H1 (cell line): ENCODE measurements around the gene MRPL43. TPM values are rescaled to one million over a fixed set of nuclear protein-coding genes. Genes with fewer than 3 reads are reported as not detected.

Experiments used
- CHD7 ChIP-seq: fragments of 300-600 bp; sonication (generic); IDR thresholded peaks from 2 replicates; pipeline ENCODE4 v1.7.1; 2012; ENCODE audit warnings: low read length, moderate library complexity, mild to moderate bottlenecking, inconsistent platforms; ENCODE audit not compliant: insufficient replicate concordance
- polyA plus RNA-seq, 7 experiments: library from polyadenylated mRNA; depleted of rRNA in 3 of 7; stranded (reverse) in 5 of 7; unstranded in 2 of 7; fragments of >200 nt in 5 of 7; fragments of 200-250 nt in 2 of 7; gene quantifications; 1 replicate in 5 of 7; 2 replicates in 1 of 7; 4 replicates in 1 of 7; pipeline versions ENCODE4 v1.2.1 to v1.2.3, GENCODE V29; 2011 to 2013; ENCODE audit warnings: missing spikeins in 2 of 7, mixed read lengths in 2 of 7
- total RNA-seq: library from RNA; stranded (reverse); fragmentation: NEBNext Ultra II Directional; extraction: Animal tissue kit (Norgen Biotek cat#: 25700); gene quantifications from 2 replicates; pipeline ENCODE4 v1.2.1, GENCODE V29; 2021

Gene MRPL43
- total and polyA plus RNA-seq, 2 of the 8 experiments (the other 6 are each of a cell fraction or from before 2014, with no cell fraction given): 74.1 to 149 TPM

GRCh38 chr10:100984672-100985177 is 2.6 kb downstream of the MRPL43 start (continued):
- TF ChIP-seq CHD7: no peak
